ENCODE data around the gene ENDOD1.

ENDOD1 gene

DNA sequence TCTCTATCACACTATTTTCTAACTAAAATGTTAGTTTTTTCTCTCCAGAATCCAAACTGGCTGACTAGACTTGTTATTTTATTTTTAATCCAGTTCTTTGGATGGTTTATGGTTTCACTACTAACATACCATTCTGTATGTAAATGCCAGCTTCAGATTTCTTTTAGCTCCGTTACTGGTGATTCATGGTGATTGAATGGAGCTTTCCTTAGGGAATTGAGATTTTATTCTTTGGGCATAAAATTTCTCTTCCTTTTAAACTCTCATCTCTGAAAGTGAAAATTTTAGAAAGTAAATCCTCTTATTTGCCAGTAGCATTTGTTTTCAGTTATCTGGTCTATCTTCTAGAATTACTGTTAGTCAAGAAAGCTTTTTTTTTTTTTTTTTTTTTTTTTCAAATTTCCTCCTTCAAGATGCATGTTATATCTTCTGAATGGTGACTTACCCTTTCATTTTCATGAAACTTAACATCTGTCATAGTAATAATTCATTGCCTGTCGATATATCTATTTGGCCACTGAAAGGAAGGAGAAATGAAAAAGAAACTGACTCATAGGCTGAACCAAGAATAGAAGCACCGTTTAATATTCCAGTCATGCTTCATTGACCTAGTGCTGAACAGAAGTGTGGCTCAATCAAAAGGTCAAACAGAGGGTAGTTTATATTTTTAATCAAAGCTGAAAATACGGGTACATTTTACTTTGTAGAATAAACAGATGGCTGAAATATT is 6.4 kb downstream of the ENDOD1 start:
- DNase-seq (ENCODE audit: insufficient read length, low spot score) (no peak), FAIRE-seq (no peak)
- TF ChIP-seq, protein P1, sequence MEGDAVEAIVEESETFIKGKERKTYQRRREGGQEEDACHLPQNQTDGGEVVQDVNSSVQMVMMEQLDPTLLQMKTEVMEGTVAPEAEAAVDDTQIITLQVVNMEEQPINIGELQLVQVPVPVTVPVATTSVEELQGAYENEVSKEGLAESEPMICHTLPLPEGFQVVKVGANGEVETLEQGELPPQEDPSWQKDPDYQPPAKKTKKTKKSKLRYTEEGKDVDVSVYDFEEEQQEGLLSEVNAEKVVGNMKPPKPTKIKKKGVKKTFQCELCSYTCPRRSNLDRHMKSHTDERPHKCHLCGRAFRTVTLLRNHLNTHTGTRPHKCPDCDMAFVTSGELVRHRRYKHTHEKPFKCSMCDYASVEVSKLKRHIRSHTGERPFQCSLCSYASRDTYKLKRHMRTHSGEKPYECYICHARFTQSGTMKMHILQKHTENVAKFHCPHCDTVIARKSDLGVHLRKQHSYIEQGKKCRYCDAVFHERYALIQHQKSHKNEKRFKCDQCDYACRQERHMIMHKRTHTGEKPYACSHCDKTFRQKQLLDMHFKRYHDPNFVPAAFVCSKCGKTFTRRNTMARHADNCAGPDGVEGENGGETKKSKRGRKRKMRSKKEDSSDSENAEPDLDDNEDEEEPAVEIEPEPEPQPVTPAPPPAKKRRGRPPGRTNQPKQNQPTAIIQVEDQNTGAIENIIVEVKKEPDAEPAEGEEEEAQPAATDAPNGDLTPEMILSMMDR (IDR thresholded peaks at IDR 0.05; ENCODE audit: insufficient read depth, missing control alignments) = no peak

- TF ChIP-seq, protein P1 (IDR thresholded peaks at IDR 0.05; ENCODE audit: insufficient read depth, missing control alignments) = no peak
- FAIRE-seq (no peak), DNase-seq (ENCODE audit: insufficient read length, low spot score) (no peak)
Observed at GRCh38 chr11:95097209-95097608, 7.6 kb downstream of the ENDOD1 start.

DNA sequence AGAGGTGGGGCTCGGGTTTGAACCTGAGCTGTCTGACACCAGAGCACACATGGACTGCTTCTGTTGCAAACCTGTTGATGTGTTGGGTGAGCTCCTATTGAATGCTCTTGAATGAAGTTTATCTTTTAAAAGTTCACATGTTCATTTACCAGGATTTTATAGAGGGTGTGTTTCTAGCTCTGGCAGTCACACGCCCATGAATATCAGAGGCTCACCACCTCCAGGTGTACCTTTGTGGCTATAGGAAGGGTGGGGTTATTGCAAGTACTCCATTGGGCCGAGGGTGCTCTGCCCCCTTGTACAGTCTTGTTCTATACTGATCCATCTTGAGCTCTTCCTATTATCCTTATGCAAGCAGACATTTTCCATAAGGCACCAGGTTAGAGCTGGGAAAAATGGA is 9.2 kb downstream of the ENDOD1 start:
- TF ChIP-seq, protein P1 (IDR thresholded peaks at IDR 0.05; ENCODE audit: insufficient read depth, missing control alignments) = no peak
- FAIRE-seq (no peak), DNase-seq (ENCODE audit: insufficient read length, low spot score) (no peak)

DNA sequence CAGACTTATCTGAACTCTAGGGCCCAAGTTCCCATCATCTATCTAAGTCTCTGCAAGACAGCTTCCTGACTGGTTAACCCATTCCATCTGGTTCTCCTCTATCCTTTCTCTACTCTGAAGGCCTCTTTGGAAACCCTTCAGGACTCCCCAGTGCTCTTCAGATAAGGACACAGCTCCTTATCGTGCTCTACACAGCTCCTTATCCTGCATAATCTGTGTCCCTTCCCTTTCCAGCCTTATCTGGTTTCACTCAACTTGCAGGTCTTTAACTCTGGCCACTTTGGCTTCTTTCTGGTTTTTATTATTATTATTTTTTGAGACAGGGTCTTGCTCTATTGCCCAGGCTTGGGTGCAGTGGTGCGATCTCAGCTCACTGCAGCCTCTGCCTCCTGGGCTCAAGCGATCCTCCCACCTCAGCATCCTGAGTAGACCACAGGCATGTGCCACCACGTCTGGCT is 10.6 kb downstream of the ENDOD1 start:
- TF ChIP-seq, protein P1 (IDR thresholded peaks at IDR 0.05; ENCODE audit: insufficient read depth, missing control alignments) = no peak
- DNase-seq (ENCODE audit: insufficient read length, low spot score) (no peak), FAIRE-seq (no peak)

- TF ChIP-seq, protein P1 (IDR thresholded peaks at IDR 0.05; ENCODE audit: insufficient read depth, missing control alignments) = no peak
- DNase-seq (ENCODE audit: insufficient read length, low spot score) (no peak), FAIRE-seq (no peak)
Observed at GRCh38 chr11:95100856-95101507, 11.3 kb downstream of the ENDOD1 start.

GRCh38 chr11:95101935-95102334 is 12.3 kb downstream of the ENDOD1 start:
- FAIRE-seq = no peak
- TF ChIP-seq, protein P1 (IDR thresholded peaks at IDR 0.05; ENCODE audit: insufficient read depth, missing control alignments) = no peak

DNA sequence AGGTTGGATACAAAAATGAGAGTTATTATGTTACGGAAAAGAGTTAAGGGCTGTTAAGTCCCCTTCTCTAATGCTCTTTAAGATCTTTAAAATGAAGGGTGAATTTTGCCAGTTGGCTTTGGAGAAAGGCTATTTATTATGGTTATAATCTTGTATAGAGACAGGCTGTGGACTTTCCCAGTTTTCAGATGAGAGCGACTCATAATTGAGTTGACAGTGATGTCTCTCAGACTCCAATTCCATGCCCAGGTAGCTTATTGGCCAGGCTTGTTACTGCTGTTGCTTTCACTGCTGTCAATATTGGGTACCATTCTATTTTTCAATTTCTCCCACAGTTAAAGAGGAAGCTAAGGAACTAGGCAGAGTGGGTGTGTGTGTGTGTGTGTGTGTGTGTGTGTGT is 13.1 kb downstream of the ENDOD1 start:
- FAIRE-seq (no peak), DNase-seq (ENCODE audit: insufficient read length, low spot score) (no peak)
- TF ChIP-seq, protein P1 (IDR thresholded peaks at IDR 0.05; ENCODE audit: insufficient read depth, missing control alignments) = no peak

More at GRCh38 chr11:95101935-95102334, 12.3 kb downstream of the ENDOD1 start:
- no peak for DNase-seq (ENCODE audit: insufficient read length, low spot score)

All from D721Med (cell line).